ENCODE results near the gene TNRC6C.

GRCh38 chr17:78143214-78144146 lies 185.0 kb downstream of the TNRC6C start:
- TF ChIP-seq CTCF (IDR thresholded peaks at IDR 0.05 in 8 of 11, conservative IDR thresholded peaks at IDR 0.05 in 3 of 11) (no peak), POLR2A (IDR thresholded peaks at IDR 0.05) (no peak)

Measured in spleen (tissue), 7 donors.